ENCODE data around the gene EEA1.

EEA1 gene

DNA sequence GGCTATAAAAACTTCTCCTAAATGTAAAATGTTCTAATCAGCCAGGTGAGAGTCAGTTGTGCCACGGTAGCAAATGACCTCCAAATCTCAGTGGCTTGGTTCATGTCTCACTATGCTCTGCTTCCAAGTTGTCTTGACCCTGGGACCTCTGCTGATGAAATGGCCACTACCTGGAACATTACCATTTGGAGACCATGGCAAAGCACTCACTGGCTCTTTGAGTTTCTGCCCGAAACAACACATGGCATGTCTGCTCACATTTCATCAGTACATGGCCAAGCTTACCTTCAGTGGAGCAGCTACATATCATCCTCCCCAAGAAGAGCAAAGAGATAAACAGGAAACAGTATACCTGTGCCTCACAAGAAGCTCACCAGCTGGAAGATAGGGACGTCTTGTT is 186.1 kb downstream of the EEA1 start:
- DNase-seq, result no peak

DNA sequence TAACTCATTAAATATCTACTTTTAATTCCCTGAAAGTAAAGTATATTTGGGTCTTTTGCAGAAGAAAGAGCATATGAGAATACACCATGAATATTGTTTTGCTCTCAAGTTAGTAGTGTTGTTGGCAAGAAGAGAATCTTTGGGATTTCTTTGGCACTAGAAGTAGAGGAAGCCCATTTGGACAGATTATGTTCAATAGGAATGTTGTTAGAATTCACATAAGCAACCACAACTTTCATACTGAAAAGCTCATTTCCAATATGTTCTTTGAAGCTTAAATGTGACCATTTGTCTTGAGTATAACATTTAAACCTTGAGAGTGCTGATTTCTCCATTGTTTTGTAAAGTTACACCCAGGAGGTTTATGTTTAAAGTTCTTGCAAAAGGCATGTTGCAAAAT is 188.7 kb downstream of the EEA1 start:
- DNase-seq, result no peak

DNA sequence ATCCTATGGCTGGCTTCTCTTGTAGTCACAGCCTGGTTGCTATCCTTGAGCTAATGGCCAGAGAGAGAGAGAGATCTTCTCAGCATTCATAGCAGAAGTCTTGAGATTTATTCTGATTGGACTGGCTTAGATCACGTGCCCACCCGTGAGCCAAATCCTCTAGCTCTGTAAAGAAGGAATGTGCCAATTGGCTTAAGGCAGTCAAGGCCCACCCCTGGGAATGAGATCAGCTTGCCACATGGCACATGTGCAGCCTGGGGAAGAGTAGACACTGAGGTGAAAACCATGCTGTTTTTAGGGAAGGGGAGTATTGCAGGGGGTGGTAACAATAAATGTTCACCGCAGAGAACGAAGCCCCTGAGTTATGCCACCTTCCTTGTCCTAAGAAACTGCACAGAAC is 190.0 kb downstream of the EEA1 start:
- DNase-seq, result peak; percentile 4

GRCh38 chr12:92737855-92738850 is 190.9 kb downstream of the EEA1 start:
- no peak for DNase-seq

DNA sequence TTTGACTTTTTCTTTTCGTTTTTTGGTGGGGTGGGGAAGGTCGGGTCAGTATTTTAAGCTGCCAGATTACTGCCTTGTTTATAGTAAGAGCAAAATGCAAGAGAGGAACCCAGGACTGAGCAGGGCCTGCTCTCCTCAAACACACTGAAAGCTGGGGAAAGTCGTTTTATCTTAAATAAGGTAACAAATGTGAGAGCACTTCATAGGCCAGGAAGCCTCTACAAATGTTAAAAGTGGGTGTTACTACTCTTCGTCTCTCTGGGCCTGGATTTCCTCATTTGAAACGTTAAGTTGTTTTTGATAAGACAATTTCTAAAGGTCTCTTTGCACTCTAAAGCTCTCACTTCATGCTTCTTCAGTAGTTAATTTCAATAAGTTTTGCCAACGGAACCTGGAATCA is 192.5 kb downstream of the EEA1 start:
- no peak for DNase-seq

DNA sequence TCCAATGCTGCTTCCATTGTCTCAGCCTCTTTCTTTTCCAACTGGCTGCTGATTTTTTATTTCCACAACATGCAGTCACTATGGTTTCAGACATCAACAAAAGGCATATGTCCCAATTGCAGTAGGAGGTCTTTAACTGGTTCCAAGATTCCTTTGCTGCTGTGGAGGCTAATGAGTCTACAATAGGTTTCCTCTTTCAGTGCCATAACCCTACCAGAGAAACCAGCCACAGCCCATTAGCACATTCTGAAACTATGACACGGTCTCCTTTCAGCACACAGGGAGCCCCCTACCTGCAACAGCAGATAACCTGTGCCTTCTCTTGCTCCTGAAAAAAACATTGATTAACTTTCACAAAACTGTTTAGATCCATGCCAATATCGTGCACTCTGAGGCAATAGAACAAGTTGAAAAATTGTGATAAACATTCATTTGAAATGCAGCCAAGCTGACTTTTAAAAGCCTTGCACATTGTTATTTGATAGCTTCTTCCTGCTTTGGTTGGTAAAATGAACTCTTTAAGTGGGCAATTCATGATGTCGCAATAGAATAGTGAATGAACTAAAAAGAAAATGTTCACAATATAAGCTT is 193.9 kb downstream of the EEA1 start:
- peak; percentile 76 for DNase-seq

DNA sequence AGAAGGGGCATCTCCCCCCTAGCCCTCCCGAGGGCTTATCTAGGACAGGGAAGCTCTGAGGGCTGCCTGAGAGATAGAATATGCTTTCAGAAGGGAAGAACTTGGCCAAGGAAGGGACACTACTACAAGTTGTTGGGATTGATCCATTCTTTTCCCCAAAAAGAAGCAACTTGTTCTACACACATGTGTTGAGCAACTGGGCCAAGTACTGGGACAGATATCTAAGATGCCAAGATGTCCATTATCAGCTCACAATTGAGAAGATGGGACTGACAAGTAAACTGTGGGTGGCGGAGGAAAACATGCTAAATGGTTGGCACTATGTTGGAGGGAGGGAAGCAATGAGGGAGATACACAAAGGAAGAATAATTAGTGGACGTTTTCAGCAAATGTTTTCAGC is 195.4 kb downstream of the EEA1 start:
- DNase-seq, result no peak

GRCh38 chr12:92733181-92733580 is 195.9 kb downstream of the EEA1 start:
- no peak for DNase-seq

DNA sequence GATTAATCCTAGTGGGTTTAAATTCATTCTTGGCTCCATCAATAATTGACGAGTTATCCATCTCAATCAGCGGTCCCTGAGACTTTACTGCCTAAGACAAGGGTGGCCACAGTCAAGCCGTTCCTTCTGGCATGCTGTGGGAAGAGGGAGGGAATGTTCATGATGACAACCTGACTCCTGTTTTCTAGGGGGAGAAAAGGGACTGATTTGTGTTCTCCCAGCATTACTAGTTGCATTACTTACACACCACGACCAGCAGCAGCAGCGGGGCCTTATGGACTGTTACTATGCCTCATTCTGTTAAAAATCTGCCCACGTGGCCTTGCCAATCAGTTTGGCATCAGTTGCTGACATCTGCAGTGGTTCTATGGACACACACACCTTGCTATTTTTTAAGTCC is 196.4 kb downstream of the EEA1 start:
- DNase-seq, result no peak

DNA sequence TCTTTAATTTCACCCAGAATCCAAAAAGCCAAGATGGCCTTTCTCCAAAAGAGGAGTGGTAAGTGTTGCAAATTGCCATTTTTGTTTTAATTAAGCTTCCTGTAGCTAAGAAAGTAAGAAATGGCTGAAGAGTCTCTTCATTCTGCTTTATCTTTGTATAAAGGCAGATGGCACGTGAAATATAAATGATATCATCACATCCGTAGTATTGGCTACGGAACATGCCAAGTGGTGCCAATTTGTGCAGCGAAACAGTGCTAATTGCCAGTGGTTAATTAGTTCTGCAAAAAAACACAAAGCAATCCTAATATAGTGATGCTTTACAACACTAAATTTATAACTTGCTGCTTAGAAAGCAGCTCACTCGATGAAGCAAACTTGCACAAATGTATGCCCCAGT is 196.9 kb downstream of the EEA1 start:
- no peak for DNase-seq

GRCh38 chr12:92730758-92731157 is 198.3 kb downstream of the EEA1 start:
- no peak for DNase-seq

- no peak for DNase-seq
Measured at GRCh38 chr12:92729773-92730305, 199.3 kb downstream of the EEA1 start.

GRCh38 chr12:92726850-92727249 is 202.2 kb downstream of the EEA1 start:
- peak; percentile 31 for DNase-seq

GRCh38 chr12:92722897-92723296 is 206.2 kb downstream of the EEA1 start:
- no peak for DNase-seq

DNA sequence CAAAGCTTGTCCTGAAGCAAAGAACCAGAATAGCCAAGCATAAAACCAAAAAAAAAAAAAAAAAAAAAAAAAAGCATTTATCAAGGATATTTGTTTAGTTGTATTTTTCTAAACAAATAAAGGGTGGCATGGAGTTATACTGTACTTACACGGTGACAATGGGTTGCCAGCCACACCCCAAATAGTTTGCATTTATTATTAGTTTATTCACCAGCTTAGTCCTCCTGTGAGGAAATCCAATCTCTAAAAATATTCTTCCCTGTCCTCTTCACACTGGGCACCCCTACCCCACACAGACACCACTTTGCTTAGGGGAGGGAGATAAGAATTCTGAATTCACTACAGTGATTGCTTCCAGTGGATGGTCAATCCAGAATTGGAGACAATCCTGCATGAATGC is 207.4 kb downstream of the EEA1 start:
- DNase-seq, result no peak

DNA sequence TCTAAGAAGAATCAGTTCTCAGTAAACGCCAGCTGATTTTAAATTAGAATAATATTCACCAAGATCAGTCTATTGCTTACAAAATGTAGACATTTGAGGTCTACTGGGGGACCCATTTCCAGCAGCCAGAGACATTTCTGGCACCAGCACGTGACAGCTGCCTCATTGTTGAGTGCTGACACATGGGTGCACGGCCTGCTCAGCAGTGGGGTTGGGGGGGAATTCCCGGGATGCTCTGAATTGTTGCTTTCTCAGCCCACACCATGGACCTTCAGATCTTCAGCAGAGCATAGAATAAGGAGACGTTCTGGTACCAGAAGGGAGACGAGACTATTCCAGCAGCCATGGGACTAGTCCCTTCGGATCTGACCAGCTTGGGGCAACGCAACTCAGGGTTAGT is 208.0 kb downstream of the EEA1 start:
- peak; percentile 69 for DNase-seq

All from fibroblast of skin of abdomen (primary cell).